ENCODE results near the gene L3HYPDH.
"Not testable (repeated sequence)": the region's sequence is repeated elsewhere in the genome, so short reads cannot be mapped to it uniquely, and the experiment has no call there.

Gene L3HYPDH

DNA sequence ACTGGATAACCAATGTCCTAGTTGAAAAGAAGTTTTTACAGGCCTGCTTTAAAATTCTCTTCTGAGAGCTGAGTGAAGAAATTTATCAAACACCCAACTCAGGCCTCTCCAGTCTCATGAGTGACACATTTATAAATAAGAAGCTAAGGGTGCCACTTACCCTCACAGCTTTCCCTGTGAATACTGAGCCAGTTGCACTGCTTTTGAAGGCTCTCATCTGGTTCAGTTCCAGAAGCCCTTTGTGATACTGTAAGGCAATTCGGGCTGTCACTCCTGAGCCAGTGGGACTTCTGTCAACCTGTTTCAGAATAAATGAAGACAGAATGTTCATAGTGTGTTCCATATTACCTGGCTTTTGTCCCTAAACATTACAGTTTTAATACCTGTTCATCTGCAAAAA, 8.5 kb downstream of the L3HYPDH start:
- no peak for DNase-seq

DNA sequence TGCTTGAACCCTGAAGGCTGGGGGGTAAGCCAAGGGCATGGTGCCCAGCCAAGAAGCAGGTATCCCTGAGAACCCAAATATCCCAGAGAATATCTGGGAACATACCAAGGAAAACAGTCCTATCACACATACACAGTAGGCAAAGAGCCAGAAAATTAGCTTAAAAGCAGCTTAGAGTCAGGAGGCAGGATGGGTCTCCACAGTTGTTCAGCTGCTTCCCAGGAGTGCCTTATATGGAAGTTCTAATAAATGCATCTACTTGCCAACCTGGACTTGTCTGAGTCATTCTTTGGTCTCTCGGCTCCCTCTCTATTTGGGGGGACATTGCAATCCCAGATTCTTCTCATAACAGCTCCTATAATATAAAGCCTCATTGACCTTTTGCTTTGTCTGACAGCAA, 10.0 kb downstream of the L3HYPDH start:
- no peak for DNase-seq

DNA sequence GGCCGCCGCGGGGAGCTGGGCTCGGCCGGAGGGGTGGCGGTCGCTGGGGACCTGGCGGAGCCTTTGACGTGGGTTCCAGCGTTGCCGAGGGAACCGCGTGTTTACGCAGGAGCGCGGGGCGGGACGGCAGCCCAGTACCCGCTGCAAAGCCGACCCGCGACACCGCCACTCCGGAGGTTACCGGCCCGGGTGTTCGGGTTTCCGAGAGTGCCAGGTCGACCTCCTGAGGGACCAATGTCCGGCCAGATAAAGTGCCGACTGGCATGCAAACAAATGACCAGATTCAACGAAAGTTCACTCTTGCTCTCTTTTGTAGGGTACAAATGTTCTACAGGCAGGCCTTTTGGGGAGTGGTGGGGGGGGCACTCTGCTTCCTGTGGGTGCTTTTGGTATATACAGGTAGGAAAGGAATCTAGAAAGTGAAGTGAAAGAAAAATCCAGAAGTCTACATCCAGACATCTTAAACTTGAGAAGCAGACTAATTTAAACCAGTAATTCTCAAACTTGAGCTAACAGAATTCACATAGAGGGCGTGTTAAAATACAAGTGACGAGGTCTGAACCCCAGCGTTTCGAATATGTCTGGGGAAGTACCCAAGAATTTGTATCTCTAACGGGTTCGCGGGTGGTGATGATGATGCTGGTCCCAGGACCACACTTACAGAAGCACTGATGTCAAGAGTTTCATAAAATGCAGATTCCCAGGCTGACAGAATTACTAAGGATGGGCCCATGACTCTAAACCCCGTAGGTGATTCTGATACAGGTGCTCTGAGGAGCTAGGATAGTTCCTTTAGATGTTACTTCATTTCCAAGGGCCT, 18.7 kb downstream of the L3HYPDH start, which contains the start of gene GPR135:
Gene GPR135, minus strand, starts transcription at position 65 of the 820 bp plus-strand sequence. CDS start 154 bp downstream, outside the sequence.
- DNase-seq = peak; percentile 27

DNA sequence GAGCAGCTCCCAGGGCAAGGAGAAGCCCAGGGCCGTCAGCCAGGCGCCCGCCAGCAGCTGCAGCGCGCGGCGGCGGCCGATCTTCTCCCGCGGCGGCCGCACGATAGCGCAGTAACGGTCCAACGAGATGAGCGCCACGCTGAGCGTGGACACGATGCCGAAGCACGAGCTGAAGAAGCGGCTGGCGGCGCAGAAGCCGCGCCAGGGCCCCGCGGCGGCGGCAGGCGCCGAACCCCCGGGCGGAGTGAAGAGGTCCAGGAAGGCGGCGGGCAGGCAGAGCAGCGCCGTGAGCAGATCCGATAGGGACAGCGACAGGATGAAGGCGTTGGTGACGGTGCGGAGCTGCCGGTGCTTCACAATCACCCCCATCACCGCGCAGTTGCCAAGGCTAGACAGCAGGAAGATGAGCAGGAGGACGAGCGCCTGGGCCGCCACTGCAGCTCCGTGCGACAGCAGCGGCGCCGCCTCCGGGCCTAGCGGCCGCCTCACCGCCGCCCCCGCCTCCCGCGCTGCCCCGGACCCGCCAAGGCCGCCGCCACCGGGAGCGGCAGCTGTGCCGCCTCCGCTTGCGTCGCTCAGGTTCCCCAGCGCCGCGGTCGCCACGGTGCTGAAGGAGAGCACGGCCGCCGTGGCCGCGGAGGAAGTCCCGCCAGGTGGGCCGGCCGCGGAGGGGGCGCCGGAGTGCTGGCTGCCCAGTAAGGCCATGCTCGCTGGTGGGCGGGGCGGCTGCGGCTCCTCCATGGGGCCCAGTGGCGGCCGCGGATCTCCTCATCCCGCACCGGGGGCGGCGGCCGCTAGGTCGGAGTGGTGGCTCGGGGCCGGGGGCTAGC, 19.5 kb downstream of the L3HYPDH start:
- DNase-seq = peak; percentile 37

DNA sequence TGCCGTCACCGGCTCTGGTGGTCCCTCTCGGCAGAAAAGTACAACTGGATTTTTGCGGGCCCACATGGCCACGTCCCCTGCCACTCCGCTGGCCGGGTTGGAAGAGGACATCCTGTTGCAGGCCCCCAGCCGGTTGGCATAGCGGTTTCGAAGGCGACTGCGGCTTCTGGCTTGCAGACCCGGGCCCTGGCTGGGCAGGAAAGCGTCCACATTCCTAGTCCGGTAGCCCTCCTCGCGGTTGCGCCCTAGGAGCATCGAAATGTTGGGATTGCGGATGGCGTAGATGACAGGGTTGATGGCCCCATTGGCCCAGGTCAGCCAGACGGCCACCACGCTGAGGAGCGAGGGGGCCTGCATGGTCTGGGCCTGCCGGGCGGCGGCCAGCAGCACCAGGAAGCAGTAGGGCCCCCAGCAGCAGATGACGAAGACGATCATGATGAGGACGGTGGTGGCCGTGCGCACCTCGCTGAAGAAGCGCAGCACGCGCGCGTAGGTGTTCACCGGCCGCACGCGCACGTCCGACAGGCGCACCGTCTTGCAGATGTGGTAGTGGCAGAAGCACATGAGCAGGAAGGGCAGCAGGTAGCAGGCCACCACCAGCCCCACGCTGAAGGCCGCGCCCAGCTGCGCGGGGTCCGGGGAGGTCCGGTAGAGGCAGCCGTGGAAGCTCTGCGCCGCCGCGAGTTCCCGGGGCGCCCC, 20.3 kb downstream of the L3HYPDH start:
- no peak for DNase-seq

DNA sequence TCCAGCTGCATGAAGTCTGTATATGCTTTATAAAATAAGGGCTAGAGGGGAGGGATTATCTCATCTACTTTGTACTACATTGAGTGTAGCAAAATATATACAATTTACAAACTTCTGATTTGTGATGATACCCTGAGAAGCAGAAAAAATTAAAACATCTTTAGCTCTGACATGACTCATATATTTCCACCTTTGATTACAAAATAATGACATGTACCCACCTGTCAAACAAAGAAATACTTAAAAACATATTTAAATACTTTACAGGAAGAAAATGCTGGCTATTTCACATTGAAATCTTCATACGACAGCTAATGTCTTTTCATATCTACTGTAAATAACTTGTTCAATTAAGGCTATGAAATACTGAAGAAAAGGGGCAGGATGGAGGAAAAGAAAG, 22.3 kb downstream of the L3HYPDH start:
- DNase-seq = no peak

DNA sequence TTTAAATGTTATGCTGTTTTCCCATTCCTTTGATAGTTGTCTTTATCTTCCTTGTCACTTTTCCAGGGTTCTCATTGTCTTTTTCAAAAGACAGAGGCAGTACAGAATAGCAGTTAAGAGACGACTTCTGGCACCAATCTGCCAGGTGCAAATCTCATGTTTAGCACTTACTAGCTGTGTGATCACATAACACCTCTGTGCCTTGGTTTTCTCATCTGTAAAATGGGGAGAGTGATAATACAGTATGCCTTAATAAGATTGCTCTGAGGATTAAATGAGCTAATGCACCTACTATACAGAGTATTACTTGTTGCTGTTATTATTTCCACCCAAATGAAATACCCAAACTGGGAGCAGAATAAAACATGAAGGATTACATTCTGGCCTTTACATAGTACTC, 23.8 kb downstream of the L3HYPDH start:
- no peak for DNase-seq

DNA sequence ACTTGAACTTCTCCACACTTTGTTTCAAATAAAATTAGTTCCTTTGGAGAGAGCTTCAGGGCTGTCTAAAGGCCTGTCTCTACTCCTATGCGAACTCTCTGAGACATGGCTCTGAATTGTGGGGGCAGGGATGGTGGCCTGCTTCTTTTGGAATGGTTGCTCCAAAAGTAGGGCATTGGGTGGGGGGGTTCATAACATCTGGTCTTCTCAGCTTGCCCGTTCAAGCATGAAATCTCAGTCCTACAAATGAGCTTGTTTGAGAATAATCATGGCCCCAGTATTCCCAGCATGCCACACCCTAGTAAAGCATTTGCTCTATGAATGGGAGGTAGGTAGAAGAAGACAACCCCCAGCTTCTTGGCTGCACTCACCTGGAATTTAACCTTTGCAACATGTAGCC, 25.7 kb downstream of the L3HYPDH start:
- no peak for DNase-seq

DNA sequence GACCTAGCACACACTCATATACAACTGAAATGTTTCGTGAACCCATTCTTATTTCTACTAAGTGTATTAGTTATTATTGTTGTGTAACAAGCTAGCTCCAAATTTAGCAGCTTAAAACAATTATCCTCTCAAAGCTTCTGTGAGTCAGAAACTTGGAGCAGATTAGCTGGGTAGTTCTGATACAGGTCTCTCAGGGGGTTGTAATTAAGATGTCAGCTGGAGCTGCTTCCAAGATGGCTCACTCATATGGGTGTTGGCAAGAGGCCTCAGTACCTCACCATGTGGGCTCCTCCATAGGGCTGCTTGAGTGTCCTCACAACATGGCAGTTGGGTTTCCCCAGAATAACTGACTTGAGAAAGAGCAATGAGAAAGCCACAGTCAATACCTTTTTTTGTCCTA, 28.8 kb downstream of the L3HYPDH start:
- no peak for DNase-seq

DNA sequence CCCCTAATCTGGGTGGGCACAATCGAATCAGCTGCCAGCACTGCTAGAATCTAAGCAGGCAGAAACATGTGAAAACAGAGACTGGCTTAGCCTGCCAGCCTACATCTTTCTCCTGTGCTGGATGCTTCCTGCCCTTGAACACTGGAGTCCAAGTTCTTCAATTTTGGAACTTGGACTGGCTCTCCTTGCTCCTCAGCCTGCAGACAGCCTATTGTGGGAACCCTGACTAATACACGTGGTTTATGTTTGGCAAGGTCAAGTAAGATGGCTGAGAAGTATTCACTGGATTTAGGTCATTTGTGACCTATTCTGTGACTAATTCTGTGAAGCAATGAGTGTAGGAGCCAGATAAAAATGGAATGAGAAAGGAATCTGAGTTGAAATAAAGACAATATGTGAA, 30.1 kb downstream of the L3HYPDH start:
- DNase-seq = no peak

DNA sequence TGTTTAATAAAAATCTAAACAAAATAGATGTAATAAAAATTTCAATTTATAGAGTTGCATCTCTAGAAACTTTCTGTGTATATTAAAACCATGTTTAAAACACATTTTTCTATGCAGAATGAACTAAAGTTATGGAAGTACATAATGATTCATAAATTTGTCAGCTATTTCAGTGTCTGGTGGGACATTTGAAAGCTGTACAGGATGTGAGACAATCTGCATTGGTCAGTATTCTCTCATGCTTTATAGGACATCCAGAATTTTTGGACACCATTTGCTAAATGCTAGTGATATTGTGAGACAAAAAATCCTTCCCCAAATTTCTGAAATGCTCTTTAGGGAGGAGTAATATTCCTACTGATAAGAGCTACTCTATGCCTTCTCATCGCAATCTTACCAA, 32.4 kb downstream of the L3HYPDH start:
- DNase-seq = no peak

DNA sequence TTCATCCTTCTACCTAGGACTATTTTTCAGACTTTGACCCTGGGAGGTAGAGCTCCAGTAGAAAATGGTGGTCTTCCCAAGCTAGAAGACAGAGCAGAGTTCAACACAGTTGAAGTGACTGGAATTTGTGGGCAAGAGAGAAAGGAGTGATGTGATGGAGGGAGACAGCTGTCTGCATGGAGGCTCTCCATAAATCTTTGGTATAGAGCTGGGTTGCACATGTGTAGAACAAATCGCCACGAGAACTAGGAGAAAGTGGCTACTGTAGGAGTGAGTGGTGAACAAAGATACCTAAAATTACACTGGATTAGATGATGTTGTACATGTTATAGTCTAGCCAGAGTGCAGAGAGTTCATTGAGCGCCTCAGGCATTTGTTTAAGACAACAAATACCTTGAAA, 33.5 kb downstream of the L3HYPDH start:
- no peak for DNase-seq

DNA sequence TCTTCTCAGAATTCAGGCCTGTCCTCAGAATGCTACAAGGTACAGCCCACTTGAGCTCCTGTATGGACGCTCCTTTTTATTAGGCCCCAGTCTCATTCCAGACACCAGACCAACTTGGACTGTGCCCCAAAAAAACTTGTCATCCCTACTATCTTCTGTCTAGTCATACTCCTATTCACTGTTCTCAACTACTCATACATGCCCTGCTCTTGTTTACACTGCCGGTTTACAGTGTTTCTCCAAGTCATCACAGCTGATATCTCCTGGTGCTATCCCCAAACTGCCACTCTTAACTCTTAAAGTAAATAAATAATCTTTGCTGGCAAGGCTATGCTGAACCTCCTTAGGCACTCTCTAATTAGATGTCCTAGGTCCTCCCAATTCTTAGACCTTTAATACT, 35.5 kb downstream of the L3HYPDH start:
- not testable (repeated sequence) for DNase-seq

DNA sequence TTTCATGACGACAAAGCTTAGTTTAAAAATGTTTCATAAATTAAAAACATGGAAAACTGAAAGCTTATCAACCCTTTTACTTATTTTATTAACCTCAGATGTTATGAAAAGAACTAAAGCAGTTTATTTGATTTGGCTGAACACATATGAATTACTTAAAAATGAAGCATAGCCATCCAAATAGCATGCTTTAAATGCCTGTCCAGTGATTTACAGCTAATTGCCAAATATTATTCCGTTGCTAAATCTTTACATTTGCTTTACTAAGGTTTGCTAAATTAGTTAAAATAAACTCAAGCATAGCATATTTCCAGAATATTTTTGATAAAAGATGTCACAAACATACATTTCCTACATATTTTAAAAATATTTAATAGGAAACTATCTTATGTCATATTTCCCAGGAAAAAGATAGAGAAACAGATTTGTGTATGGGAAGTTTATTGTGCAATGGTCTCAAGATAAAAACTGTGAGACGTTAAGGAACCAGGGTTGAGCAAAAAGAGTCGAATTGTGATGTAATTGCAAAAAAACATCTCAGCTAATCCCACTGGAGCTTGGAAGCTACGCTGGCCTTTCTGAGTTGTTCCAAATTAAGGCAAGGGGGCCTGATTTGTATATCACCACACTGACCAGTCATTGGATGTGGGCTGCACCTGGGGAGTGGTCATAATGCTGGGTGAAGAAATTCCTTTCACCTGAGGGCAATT, 44.8 kb downstream of the L3HYPDH start:
- DNase-seq = no peak

DNA sequence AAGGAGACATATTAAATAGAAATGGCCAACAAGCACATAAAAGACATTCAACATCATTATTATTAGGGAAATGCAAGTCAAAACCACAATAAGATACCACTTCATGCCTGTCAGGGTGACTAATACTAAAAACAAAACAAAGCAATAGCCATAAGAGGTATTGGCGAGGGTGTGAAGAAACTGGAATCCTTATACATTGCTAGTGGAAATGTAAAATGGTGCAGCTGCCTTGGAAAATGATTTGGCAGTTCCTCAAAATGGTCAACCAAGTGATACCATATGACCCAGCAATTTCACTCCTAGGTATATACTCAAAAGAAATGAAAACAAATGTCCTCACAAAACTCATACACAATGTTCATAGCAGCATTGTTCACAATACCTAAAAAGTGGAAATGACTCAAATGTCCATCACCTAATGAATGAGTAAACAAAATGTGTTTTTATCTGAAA, 46.0 kb downstream of the L3HYPDH start:
- no peak for DNase-seq

DNA sequence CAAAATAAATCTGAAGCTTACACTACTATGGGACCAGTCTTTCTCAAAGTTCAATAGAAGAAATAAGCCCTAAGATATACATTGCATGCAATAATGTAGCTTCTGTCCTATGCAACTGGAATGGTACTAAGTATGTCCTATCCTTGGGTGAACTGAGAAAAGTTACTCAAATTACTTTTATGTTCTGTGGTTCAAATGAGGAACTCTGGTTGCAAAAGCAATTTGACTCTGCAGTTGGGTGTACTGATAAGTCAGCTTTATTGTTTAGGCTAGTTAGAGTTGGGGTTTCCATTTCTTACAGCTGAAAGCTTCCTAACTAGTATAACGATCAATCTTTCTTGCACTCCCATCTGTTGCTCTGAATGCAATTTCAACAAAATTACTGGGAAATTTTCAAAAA, 48.2 kb downstream of the L3HYPDH start:
- DNase-seq = no peak

DNA sequence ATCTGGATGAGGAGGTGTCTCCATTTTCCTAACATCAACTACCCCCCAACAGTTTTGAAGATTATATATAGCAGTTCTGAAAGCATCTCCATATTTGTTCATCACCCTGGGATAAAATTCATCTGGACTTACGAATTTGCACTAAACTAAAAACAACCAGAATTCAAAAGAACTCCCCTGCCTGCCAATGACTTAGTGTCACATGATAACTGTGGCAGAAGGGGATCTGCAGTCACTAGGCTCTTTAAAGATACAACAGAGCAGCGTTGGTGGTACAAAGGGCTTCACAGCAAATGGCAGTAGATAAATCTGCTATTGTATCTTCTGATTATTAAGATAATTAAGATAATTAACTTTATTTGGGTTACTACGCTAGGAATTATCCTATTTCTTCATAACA, 49.1 kb downstream of the L3HYPDH start:
- no peak for DNase-seq

DNA sequence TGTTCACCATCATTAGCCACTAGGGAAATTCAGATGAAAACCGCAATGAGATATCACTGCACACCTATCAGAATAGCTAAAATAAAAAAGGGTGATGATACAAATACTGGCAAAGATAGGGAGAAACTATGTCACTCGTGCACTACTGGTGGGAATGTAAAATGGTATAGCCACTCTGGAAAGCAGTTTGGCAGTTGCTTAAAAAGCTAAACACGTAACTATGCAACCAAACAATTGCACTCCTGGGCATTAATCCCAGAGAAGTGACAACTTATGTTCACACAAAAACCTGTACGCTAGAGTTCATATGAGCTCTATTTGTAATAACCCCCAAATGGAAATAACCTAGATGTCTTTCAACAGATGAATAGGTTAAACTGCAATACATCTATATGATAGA, 54.4 kb downstream of the L3HYPDH start:
- DNase-seq = no peak

DNA sequence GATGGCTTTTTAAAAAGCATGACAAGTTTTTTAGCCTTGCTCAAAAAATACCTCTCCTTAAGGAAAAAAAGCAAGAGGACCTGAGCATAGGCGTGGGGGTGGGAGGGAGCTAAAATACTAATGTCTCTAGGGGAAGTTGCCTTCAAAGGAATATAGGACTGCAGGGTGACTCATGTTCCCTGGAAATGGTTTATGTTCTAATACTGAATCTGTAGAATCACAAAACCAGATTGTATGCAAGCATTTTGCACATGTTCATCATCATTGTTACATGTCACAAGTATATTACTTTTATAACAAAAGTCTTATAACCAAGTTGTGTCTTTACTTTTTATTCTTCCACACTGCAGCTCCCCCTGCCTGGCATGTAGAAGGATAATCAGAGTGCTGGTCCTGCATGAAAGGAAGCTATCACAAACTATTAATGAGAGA, 55.6 kb downstream of the L3HYPDH start:
- DNase-seq = no peak

DNA sequence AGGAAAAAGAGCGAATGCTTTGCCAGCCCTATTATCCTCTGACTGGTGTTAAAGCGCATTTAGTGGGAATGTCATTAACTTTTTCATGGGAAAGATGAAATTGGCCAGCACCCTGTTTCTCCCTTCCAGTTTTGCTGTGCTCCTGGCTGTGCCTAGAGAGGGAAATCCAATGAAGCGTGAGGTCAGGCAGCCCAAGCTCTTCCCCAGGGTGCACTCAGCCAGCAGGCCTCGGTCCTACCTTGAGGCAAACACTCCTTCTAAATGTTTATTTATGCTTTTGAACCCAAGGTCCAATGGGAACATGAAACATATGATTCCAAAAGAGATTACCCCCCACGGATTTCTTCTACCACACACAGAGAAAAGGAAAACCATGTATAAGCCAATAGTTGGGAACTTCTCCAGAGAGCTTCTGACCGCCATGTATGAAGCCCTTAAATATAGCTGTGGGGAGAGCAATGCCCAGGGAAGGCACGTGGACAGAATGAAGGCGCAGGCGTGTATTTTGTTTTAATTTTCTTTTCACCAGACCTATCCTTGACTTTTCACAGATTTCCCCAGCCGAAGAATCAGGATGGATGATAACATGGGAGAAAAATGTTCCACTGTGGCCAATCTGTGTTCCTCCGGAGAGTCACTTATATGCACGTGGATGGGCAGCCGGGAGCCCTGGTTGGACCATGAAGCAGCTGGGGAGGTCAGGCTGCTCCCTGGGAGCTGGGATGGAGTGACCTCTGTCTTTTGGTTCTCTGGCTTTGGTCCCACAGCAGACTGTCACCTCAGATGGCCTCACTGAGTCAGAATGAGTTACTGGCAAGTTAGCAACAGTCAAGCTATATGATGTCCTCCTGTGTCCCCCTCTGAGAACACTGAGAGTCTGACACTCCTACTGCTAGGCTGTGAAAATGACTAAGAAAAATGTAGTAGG, 56.3 kb downstream of the L3HYPDH start:
- DNase-seq = no peak

DNA sequence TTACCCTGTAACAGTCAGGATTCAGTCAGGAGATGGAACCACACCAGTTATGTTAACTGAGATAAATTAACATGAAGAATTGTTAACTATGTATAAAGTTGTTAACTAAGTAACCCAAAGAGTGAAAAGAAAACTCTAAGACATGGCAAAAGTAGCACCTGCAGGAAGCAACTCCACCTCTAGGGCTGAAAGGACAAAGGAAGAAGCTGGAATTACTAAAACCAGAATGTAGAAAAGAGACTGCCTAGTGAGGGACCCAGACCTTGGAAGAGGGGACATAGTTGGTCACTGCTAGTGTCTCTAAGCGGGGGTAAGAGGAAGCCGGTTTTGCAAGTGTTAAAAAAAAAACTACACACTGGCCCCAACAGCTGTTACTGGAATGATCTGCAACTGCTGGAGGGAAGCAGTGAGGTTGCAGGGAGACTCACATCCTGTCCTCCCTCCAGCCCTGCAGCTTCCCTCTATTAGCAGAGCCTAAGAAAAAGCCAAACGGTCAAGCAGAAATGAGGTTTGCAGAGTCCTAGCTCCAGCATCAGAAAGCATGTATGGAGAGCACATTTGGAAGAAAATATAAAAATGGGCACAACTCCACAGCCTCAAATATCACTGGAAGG, 58.8 kb downstream of the L3HYPDH start:
- no peak for DNase-seq

Measured in CD4-positive, alpha-beta T cell treated with Interleukin-4 for 4 hours (primary cell).